ENCODE data around the gene CDH2. TPM values are rescaled to one million over a fixed set of nuclear protein-coding genes. Genes with fewer than 3 reads are reported as not detected.

CDH2 gene
- 6.3 and 6.8 TPM in 2 replicates for total RNA-seq

GRCh38 chr18:28176948-28177827 is at the start of gene CDH2:
CDH2 (minus strand) TSS chr18:28177130; CDS start chr18:28177022, 108 bp downstream.

